H1 (cell line): ENCODE results near the gene L3MBTL2. TPM values are rescaled to one million over a fixed set of nuclear protein-coding genes. Genes with fewer than 3 reads are reported as not detected.

Experiments
- CTCF ChIA-PET: fragments of 300-600 bp; sonication (Branson Sonifier 250); formaldehyde crosslinking; loops from one replicate; lab custom pipeline; 2021; ENCODE audit not compliant: partially characterized antibody; lab: Charles Lee
- POLR2A ChIA-PET: fragments of 300-600 bp; sonication (Branson Sonifier 250); formaldehyde crosslinking; loops from one replicate; lab custom pipeline; 2021; ENCODE audit warnings: inconsistent platforms; ENCODE audit not compliant: partially characterized antibody; lab: Charles Lee
- DNase-seq, 2 experiments: peaks; one replicate each; pipeline versions ENCODE4 v3.0.0 to v3.0.0-alpha.2; 2010 to 2022; ENCODE audit warnings: low spot score in 2 of 2, low read depth in 1 of 2, mixed read lengths in 1 of 2
- FAIRE-seq: peaks from 2 replicates; lab custom pipeline; 2011; peaks lifted over from hg19 to GRCh38; lab: Jason Lieb, UNC
- H2AFZ ChIP-seq: 2 replicates; pipeline ENCODE4 v1.8.1; 2012; ENCODE audit warnings: low read length, inconsistent platforms
- H2AK5ac ChIP-seq: 2 replicates; pipeline ENCODE4 v1.6.1; 2013; ENCODE audit warnings: low read depth, low read length
- H2BK120ac ChIP-seq: replicated peaks from 2 replicates; pipeline ENCODE3; 2013; ENCODE audit warnings: low read depth, low read length, inconsistent platforms
- H2BK12ac ChIP-seq: 2 replicates; pipeline ENCODE4 v1.6.1; 2013; ENCODE audit warnings: low read depth, low read length
- H2BK15ac ChIP-seq: 2 replicates; pipeline ENCODE4 v1.6.1; 2013; ENCODE audit warnings: low read length
- H2BK20ac ChIP-seq: 2 replicates; pipeline ENCODE4 v1.6.1; 2013; ENCODE audit warnings: low read length
- H2BK5ac ChIP-seq: 2 replicates; pipeline ENCODE4 v1.6.1; 2013; ENCODE audit warnings: low read depth, low read length
- H3K14ac ChIP-seq: 2 replicates; pipeline ENCODE4 v1.6.1; 2013; ENCODE audit warnings: inconsistent platforms; ENCODE audit not compliant: insufficient read length
- H3K18ac ChIP-seq: 2 replicates; pipeline ENCODE4 v1.6.1; 2013; ENCODE audit warnings: low read length; ENCODE audit errors: extremely low read depth
- H3K23ac ChIP-seq: 2 replicates; pipeline ENCODE4 v1.6.1; 2013; ENCODE audit warnings: inconsistent platforms; ENCODE audit not compliant: insufficient read length
- H3K23me2 ChIP-seq: 2 replicates; pipeline ENCODE4 v1.6.1; 2013; ENCODE audit warnings: low read depth, low read length
- H3K27ac ChIP-seq: 2 replicates; pipeline ENCODE4 v1.6.1; 2011; ENCODE audit warnings: low read depth, low read length, inconsistent platforms
- H3K27me3 ChIP-seq, 4 experiments: replicated peaks in 1 of 4; 1 replicate in 1 of 4; 2 replicates in 3 of 4; pipeline versions ENCODE4 v1.6.1 to v1.8.1; 2011 to 2013; ENCODE audit warnings: low read length in 3 of 4, mild to moderate bottlenecking in 3 of 4, inconsistent platforms in 2 of 4, mixed read lengths in 2 of 4, moderate library complexity in 1 of 4; ENCODE audit not compliant: control insufficient read depth in 3 of 4, insufficient read depth in 3 of 4; ENCODE audit errors: extremely low read depth in 1 of 4
- H3K36me3 ChIP-seq, 4 experiments: 2 replicates each; pipeline versions ENCODE4 v1.6.1 to v1.8.1; 2011 to 2013; ENCODE audit warnings: mild to moderate bottlenecking in 4 of 4, low read length in 3 of 4, moderate library complexity in 2 of 4, control low read depth in 1 of 4, inconsistent platforms in 1 of 4; ENCODE audit not compliant: insufficient read depth in 4 of 4, control insufficient read depth in 2 of 4
- H3K4ac ChIP-seq: replicated peaks from 2 replicates; pipeline ENCODE3; 2013; ENCODE audit warnings: low read length, low read depth, mixed read lengths, inconsistent platforms; ENCODE audit not compliant: insufficient read length
- H3K4me1 ChIP-seq, 4 experiments: replicated peaks in 1 of 4; 1 replicate in 1 of 4; 2 replicates in 3 of 4; pipeline versions ENCODE4 v1.6.1 to v1.8.1; 2011 to 2013; ENCODE audit warnings: low read length in 3 of 4, inconsistent platforms in 2 of 4, mixed read lengths in 1 of 4; ENCODE audit not compliant: insufficient read depth in 4 of 4, control insufficient read depth in 3 of 4
- H3K4me2 ChIP-seq, 2 experiments: 2 replicates each; pipeline versions ENCODE4 v1.6.1 to v1.8.1; 2011 to 2013; ENCODE audit warnings: low read depth in 2 of 2, low read length in 2 of 2, control low read depth in 1 of 2, inconsistent platforms in 1 of 2, mild to moderate bottlenecking in 1 of 2; ENCODE audit not compliant: insufficient read depth in 1 of 2
- H3K4me3 ChIP-seq, 4 experiments: fragments of 200-600, 300-600 bp in 1 of 4; sonication (generic), shearing (Covaris generic), sonication (Bioruptor Twin) in 1 of 4; 2 replicates each; pipeline versions ENCODE4 v1.5.1 to v1.8.1; 2011 to 2016; ENCODE audit warnings: low read length in 4 of 4, low read depth in 3 of 4, control low read depth in 2 of 4, inconsistent platforms in 2 of 4, mild to moderate bottlenecking in 2 of 4, mixed read lengths in 1 of 4, moderate library complexity in 1 of 4; ENCODE audit not compliant: insufficient read depth in 2 of 4; ENCODE audit errors: extremely low read depth in 1 of 4
- H3K56ac ChIP-seq: replicated peaks from 2 replicates; pipeline ENCODE3; 2013; ENCODE audit warnings: low read depth, mild to moderate bottlenecking, mixed read lengths, low read length, inconsistent platforms; ENCODE audit not compliant: insufficient read length
- H3K79me1 ChIP-seq: 2 replicates; pipeline ENCODE4 v1.6.1; 2013; ENCODE audit warnings: low read depth, low read length, control low read depth
- H3K79me2 ChIP-seq, 2 experiments: 2 replicates each; pipeline versions ENCODE4 v1.6.1 to v1.8.1; 2012 to 2013; ENCODE audit warnings: low read length in 2 of 2, mild to moderate bottlenecking in 2 of 2, inconsistent platforms in 1 of 2; ENCODE audit not compliant: insufficient read depth in 2 of 2, control insufficient read depth in 1 of 2
- H3K9ac ChIP-seq, 4 experiments: replicated peaks in 1 of 4; 1 replicate in 1 of 4; 2 replicates in 3 of 4; pipeline versions ENCODE4 v1.6.1 to v1.8.1; 2011 to 2013; ENCODE audit warnings: low read depth in 3 of 4, low read length in 3 of 4, control low read depth in 2 of 4, mild to moderate bottlenecking in 2 of 4, moderate library complexity in 2 of 4, inconsistent platforms in 1 of 4; ENCODE audit errors: extremely low read depth in 1 of 4
- H3K9me3 ChIP-seq, 2 experiments: 2 replicates each; pipeline versions ENCODE4 v1.6.1 to v1.8.1; 2012 to 2013; ENCODE audit warnings: mild to moderate bottlenecking in 2 of 2, moderate library complexity in 2 of 2, control low read depth in 1 of 2, inconsistent platforms in 1 of 2, low read depth in 1 of 2, low read length in 1 of 2, mixed read lengths in 1 of 2; ENCODE audit not compliant: insufficient read depth in 2 of 2
- H4K20me1 ChIP-seq, 2 experiments: replicated peaks in 1 of 2; 2 replicates each; pipeline versions ENCODE3 to v1.8.1; 2011 to 2013; ENCODE audit warnings: inconsistent platforms in 2 of 2, low read length in 2 of 2, mild to moderate bottlenecking in 1 of 2; ENCODE audit not compliant: insufficient read depth in 2 of 2, control insufficient read depth in 1 of 2
- H4K5ac ChIP-seq: 2 replicates; pipeline ENCODE4 v1.6.1; 2013; ENCODE audit warnings: low read length, low read depth, mixed read lengths, inconsistent platforms; ENCODE audit not compliant: insufficient read length
- H4K8ac ChIP-seq: 2 replicates; pipeline ENCODE4 v1.8.0; 2013; ENCODE audit warnings: mild to moderate bottlenecking, moderate library complexity, low read length, inconsistent platforms; ENCODE audit not compliant: insufficient read depth; ENCODE audit errors: extremely low read depth
- H4K91ac ChIP-seq: replicated peaks from 2 replicates; pipeline ENCODE3; 2013; ENCODE audit warnings: low read length, mixed read lengths, inconsistent platforms; ENCODE audit not compliant: insufficient read length
- EGR1 ChIP-seq: IDR thresholded peaks from 2 replicates; pipeline ENCODE4 v1.6.1; 2011; ENCODE audit warnings: low read depth, low read length, borderline replicate concordance
- EZH2 ChIP-seq: fragments of 200-600 bp; sonication (generic); IDR thresholded peaks from 2 replicates; pipeline ENCODE4 v1.7.1; 2012; ENCODE audit warnings: low read depth, mild to moderate bottlenecking, moderate library complexity, low read length, inconsistent platforms; ENCODE audit not compliant: severe bottlenecking
- JUN ChIP-seq: IDR thresholded peaks from 2 replicates; pipeline ENCODE4 v1.6.1; 2011; ENCODE audit warnings: low read depth, mild to moderate bottlenecking, improper control_type of control experiment, low read length
- JUND ChIP-seq: IDR thresholded peaks from 2 replicates; pipeline ENCODE4 v1.6.1; 2011; ENCODE audit warnings: mild to moderate bottlenecking, improper control_type of control experiment, low read length
- PHF8 ChIP-seq: fragments of 200-600 bp; sonication (generic); conservative IDR thresholded peaks from 2 replicates; pipeline ENCODE4 v1.7.1; 2012; ENCODE audit warnings: low read depth, mild to moderate bottlenecking, inconsistent platforms, low read length, moderate library complexity
- RBBP5 ChIP-seq: IDR thresholded peaks from 2 replicates; pipeline ENCODE4 v1.7.1; 2012; ENCODE audit warnings: low read depth, mild to moderate bottlenecking, inconsistent platforms, low read length, moderate library complexity, borderline replicate concordance
- SIX5 ChIP-seq: IDR thresholded peaks from 2 replicates; pipeline ENCODE4 v1.6.1; 2011; ENCODE audit warnings: mild to moderate bottlenecking, low read depth, low read length
- SP4 ChIP-seq: IDR thresholded peaks from 2 replicates; pipeline ENCODE4 v1.6.1; 2012; ENCODE audit warnings: low read length, inconsistent platforms
- TAF7 ChIP-seq: optimal IDR thresholded peaks from 2 replicates; pipeline ENCODE3; 2011; ENCODE audit warnings: low read depth, mild to moderate bottlenecking, inconsistent platforms, low read length, moderate library complexity, borderline replicate concordance
- TBP ChIP-seq: IDR thresholded peaks from 2 replicates; pipeline ENCODE4 v1.6.1; 2011; ENCODE audit warnings: low read depth, low read length, improper control_type of control experiment
- YY1 ChIP-seq: IDR thresholded peaks from 2 replicates; pipeline ENCODE4 v1.6.1; 2011; ENCODE audit warnings: low read depth, mild to moderate bottlenecking, low read length
- ZNF274 ChIP-seq: IDR thresholded peaks from 2 replicates; pipeline ENCODE4 v1.7.0; 2012; ENCODE audit warnings: low read length, borderline replicate concordance; ENCODE audit errors: extremely low read depth
- WGBS, 2 experiments: shearing (Covaris generic) in 1 of 2; methylation state at CpG; one replicate each; pipeline versions ENCODE4 v1.1.6 to v1.1.7; 2013 to 2015; ENCODE audit warnings: low lambda C conversion rate in 2 of 2, mixed read lengths in 2 of 2, inconsistent platforms in 1 of 2, low coverage in 1 of 2, missing lambda C conversion rate in 1 of 2; ENCODE audit not compliant: insufficient replicate concordance in 2 of 2, insufficient coverage in 1 of 2, insufficient read length in 1 of 2; ENCODE audit errors: extremely low coverage in 1 of 2, missing lambda C conversion rate in 1 of 2; 5-methylcytosine and 5-hydroxymethylcytosine counted together
- polyA plus RNA-seq, 7 experiments: library from polyadenylated mRNA; depleted of rRNA in 3 of 7; stranded (reverse) in 5 of 7; unstranded in 2 of 7; fragments of >200 nt in 5 of 7; fragments of 200-250 nt in 2 of 7; gene quantifications; 1 replicate in 5 of 7; 2 replicates in 1 of 7; 4 replicates in 1 of 7; pipeline versions ENCODE4 v1.2.1 to v1.2.3, GENCODE V29; 2011 to 2013; ENCODE audit warnings: missing spikeins in 2 of 7, mixed read lengths in 2 of 7
- total RNA-seq: library from RNA; stranded (reverse); fragmentation: NEBNext Ultra II Directional; extraction: Animal tissue kit (Norgen Biotek cat#: 25700); gene quantifications from 2 replicates; pipeline ENCODE4 v1.2.1, GENCODE V29; 2021

L3MBTL2 gene
- total and polyA plus RNA-seq, 2 of the 8 experiments (the other 6 are each of a cell fraction or from before 2014, with no cell fraction given) = 23.9 to 24.9 TPM

- POLR2A ChIA-PET = interaction anchor here (1.5 to 6.9 kb wide), 4 partner anchors 9 to 18 kb away, joined by 6 to 26 read pairs (median 18); no protein-coding TSS in a partner anchor
- Histone ChIP-seq H2BK20ac (no peak overlapping the region), H4K20me1 (peaks cover 0 to 21% of the 10 kb centered on the region in 2 experiments), H4K5ac (no peak overlapping the region), H3K79me2 (no peaks in the 10 kb centered on the region), H3K56ac (no peak overlapping the region), H4K8ac (no peak overlapping the region), H4K91ac (no peak overlapping the region), H3K4me2 (no peak overlapping the region), H3K27me3 (no peaks in the 10 kb centered on the region), H2BK15ac (no peak overlapping the region), H3K9me3 (no peaks in the 10 kb centered on the region), H3K4me1 (peaks cover 0 to 1% (median 0%) of the 10 kb centered on the region in 4 experiments; a peak in 3 of 7 replicates), H3K27ac (no peak overlapping the region), H3K9ac (no peak overlapping the region), H3K79me1 (no peaks in the 10 kb centered on the region), H2BK12ac (no peak overlapping the region), H3K18ac (no peak overlapping the region), H3K23ac (no peak overlapping the region), H3K36me3 (peaks cover 41 to 72% (median 63%) of the 10 kb centered on the region in 4 experiments), H2BK5ac (no peak overlapping the region; the same call in 1 of the 2 replicates), H2AK5ac (no peak overlapping the region), H2AFZ (no peak overlapping the region), H2BK120ac (no peak overlapping the region), H3K4me3 (no peak overlapping the region), H3K23me2 (no peaks in the 10 kb centered on the region), H3K14ac (no peak overlapping the region), H3K4ac (no peak overlapping the region)
- FAIRE-seq = no peak
- WGBS, 2 experiments = 94% methylated on average over 10 of the region's 10 CpGs; no CpG with 5 or more reads in 1 of the 2 experiments
- DNase-seq = no peak
- TF ChIP-seq ZNF274 (no peak), PHF8 (no peak), JUN (no peak), TBP (no peak), SIX5 (no peak), SP4 (no peak), EGR1 (no peak), EZH2 (no peak), TAF7 (no peak), JUND (no peak), RBBP5 (no peak), YY1 (no peak)
- CTCF ChIA-PET = interaction anchor here (1.6 to 4.4 kb wide), 2 partner anchors 8 to 11 kb away, joined by 10 to 23 read pairs; no protein-coding TSS in a partner anchor
Measured at GRCh38 chr22:41248758-41249157, 43.6 kb downstream of the L3MBTL2 start.
